Endothelial cell of umbilical vein (primary cell): ENCODE data around the gene PKP3. TPM values are rescaled to one million over a fixed set of nuclear protein-coding genes. Genes with fewer than 3 reads are reported as not detected.

ENCODE experiments used
- BruUV-seq: library from RNA; stranded (reverse); fragments of 400-500 nt; replicated peaks from 2 replicates; lab custom pipeline; 2021; lab: Mats Ljungman, UMichigan
- CTCF ChIA-PET: fragments of 300-600, 350-600 bp; sonication (Branson Sonifier 250); formaldehyde crosslinking; loops from one replicate; lab custom pipeline; 2021; ENCODE audit warnings: antibody characterized with exemption, inconsistent platforms; lab: Charles Lee
- POLR2A ChIA-PET: fragments of 300-600, 350-600 bp; sonication (Branson Sonifier 250); formaldehyde crosslinking; loops from one replicate; lab custom pipeline; 2021; ENCODE audit warnings: antibody characterized with exemption, inconsistent platforms; lab: Charles Lee
- DNase-seq: peaks from one replicate; pipeline ENCODE4 v3.0.0-alpha.2; 2011; ENCODE audit warnings: low read depth, low spot score
- FAIRE-seq: peaks from 2 replicates; lab custom pipeline; 2011; peaks lifted over from hg19 to GRCh38; lab: Jason Lieb, UNC
- H2AFZ ChIP-seq: 2 replicates; pipeline ENCODE4 v1.6.0; 2012; ENCODE audit warnings: low read depth, low read length, control low read depth, inconsistent platforms
- H3K27ac ChIP-seq: 2 replicates; pipeline ENCODE4 v1.5.1; 2011; ENCODE audit warnings: low read depth, mild to moderate bottlenecking, control low read depth, low read length, moderate library complexity; ENCODE audit not compliant: insufficient read depth
- H3K27me3 ChIP-seq, 2 experiments: 2 replicates each; pipeline versions ENCODE4 v1.6.0 to v1.6.1; 2011; ENCODE audit warnings: low read length in 2 of 2, mixed read lengths in 1 of 2; ENCODE audit not compliant: control insufficient read depth in 2 of 2, insufficient read depth in 2 of 2
- H3K36me3 ChIP-seq, 2 experiments: 2 replicates in 1 of 2; 3 replicates in 1 of 2; pipeline ENCODE4 v1.5.1; 2011; ENCODE audit warnings: low read length in 2 of 2, mild to moderate bottlenecking in 1 of 2, moderate library complexity in 1 of 2; ENCODE audit not compliant: control insufficient read depth in 2 of 2, insufficient read depth in 2 of 2; ENCODE audit errors: extremely low read depth in 1 of 2
- H3K4me1 ChIP-seq: 3 replicates; pipeline ENCODE4 v1.5.1; 2011; ENCODE audit warnings: mild to moderate bottlenecking, low read length; ENCODE audit not compliant: control insufficient read depth, insufficient read depth; ENCODE audit errors: extremely low read depth
- H3K4me2 ChIP-seq: 2 replicates; pipeline ENCODE4 v1.6.1; 2011; ENCODE audit warnings: low read length, control low read depth, mixed read lengths; ENCODE audit not compliant: insufficient read depth
- H3K4me3 ChIP-seq, 3 experiments: fragments of 200-600 bp in 1 of 3; sonication (generic), shearing (Covaris generic) in 1 of 3; replicated peaks in 1 of 3; 2 replicates each; pipeline ENCODE4 v1.5.1; 2011 to 2016; ENCODE audit warnings: control low read depth in 3 of 3, low read length in 3 of 3, mild to moderate bottlenecking in 2 of 3, inconsistent platforms in 1 of 3, low read depth in 1 of 3, moderate library complexity in 1 of 3; ENCODE audit not compliant: insufficient read depth in 1 of 3
- H3K79me2 ChIP-seq: 2 replicates; pipeline ENCODE4 v1.6.0; 2012; ENCODE audit warnings: low read length, inconsistent platforms; ENCODE audit not compliant: control insufficient read depth, insufficient read depth
- H3K9ac ChIP-seq: replicated peaks from 2 replicates; pipeline ENCODE3; 2011; ENCODE audit warnings: low read length, control low read depth; ENCODE audit not compliant: insufficient read depth; ENCODE audit errors: extremely low read depth
- H3K9me1 ChIP-seq: replicated peaks from 3 replicates; pipeline ENCODE4 v1.6.0; 2011; ENCODE audit warnings: mild to moderate bottlenecking, low read length; ENCODE audit not compliant: control insufficient read depth, insufficient read depth; ENCODE audit errors: extremely low read depth
- H3K9me3 ChIP-seq: replicated peaks from 2 replicates; pipeline ENCODE4 v1.5.1; 2012; ENCODE audit warnings: low read length, inconsistent platforms; ENCODE audit not compliant: control insufficient read depth, insufficient read depth
- H4K20me1 ChIP-seq: replicated peaks from 2 replicates; pipeline ENCODE3; 2011; ENCODE audit warnings: mild to moderate bottlenecking, low read length; ENCODE audit not compliant: control insufficient read depth, insufficient read depth; ENCODE audit errors: extremely low read depth
- EZH2 ChIP-seq: IDR thresholded peaks from 2 replicates; pipeline ENCODE4 v1.6.1; 2012; ENCODE audit warnings: borderline replicate concordance, low read depth, mild to moderate bottlenecking, moderate library complexity, low read length, inconsistent platforms; ENCODE audit not compliant: severe bottlenecking
- GATA2 ChIP-seq: IDR thresholded peaks from 2 replicates; pipeline ENCODE4 v1.7.0; 2011; ENCODE audit warnings: low read depth, mild to moderate bottlenecking, moderate library complexity, mixed read lengths, low read length; ENCODE audit not compliant: insufficient read length, insufficient read depth
- dilution Hi-C: fragments of 300-500 bp; cut with MboI; formaldehyde crosslinking; loops from one replicate; pipeline ENCODE4 v1.15.0; 2019; ENCODE audit warnings: low sequenced_read_pairs; ENCODE audit not compliant: extremely low pct_ligation_motif_present
- intact Hi-C: fragments of 100-400 bp; cut with micrococcal nuclease; formaldehyde crosslinking; loops from one replicate; pipeline ENCODE4 v1.10.0; 2022
- polyA plus RNA-seq, 4 experiments: library from polyadenylated mRNA; depleted of rRNA in 3 of 4; stranded (reverse) in 3 of 4; unstranded in 1 of 4; fragments of >200 nt; gene quantifications; 2 replicates each; pipeline versions ENCODE4 v1.2.1 to v1.2.3, GENCODE V29; 2011 to 2012; ENCODE audit warnings: missing spikeins in 1 of 4
- total RNA-seq: library from RNA; stranded (reverse); gene quantifications from 2 replicates; pipeline ENCODE4 v1.2.3, GENCODE V29; 2021
- TF ChIP-seq, protein P1 (sequence below): IDR thresholded peaks from 2 replicates; pipeline ENCODE4 v1.6.1; 2011; ENCODE audit not compliant: insufficient read depth, insufficient read length

Gene PKP3
- total and polyA plus RNA-seq, 2 donors (not counting 3 experiments of a cell fraction or from before 2014, with no cell fraction given): 0.27 to 0.59 TPM

DNA sequence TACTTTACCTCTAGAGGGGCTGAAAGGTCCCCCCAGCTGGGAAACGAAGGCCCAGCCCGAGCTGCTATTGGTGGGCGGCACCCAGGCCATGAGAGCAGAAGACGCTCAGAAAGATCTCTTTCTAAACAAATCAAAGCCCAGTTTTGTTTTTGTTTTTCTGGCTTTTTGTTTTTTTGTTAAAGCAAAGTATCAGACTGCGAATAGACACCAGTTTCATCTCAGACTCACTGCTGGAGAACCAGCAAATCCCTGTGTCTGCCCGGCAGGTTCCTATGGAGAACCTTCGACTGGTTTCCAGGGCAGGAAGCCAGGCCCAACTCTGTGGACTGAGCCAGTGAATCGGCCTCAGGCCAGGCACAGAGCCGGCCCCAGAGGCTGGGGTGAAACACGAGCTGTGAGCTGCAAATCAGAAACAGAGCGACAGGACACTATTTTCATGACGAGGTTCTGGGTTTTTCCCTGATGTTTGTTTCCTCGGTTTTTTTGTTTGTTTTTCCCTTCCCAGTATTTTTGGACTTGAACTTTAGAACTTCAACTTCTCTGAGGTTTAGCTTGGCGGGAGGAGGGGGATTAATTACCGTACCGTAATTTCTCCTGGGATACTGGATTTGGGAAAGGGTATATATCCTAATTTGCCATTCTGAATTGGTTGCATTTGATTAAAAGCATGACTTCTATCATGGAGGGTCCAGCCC, 40.7 kb upstream of the PKP3 start:
- no TSS peak for BruUV-seq
- no peaks in the 10 kb centered on the region for H3K36me3 ChIP-seq
- no peaks in the 10 kb centered on the region for H3K9me1 ChIP-seq
- intact Hi-C loops (no loop called here), dilution Hi-C loops (no loop called here)
- no peaks in the 10 kb centered on the region for H3K9me3 ChIP-seq
- peak overlapping the region; percentile 85 for H2AFZ ChIP-seq
- H3K27ac ChIP-seq: no peak overlapping the region
- H3K4me1 ChIP-seq: peaks cover 8% of the 10 kb centered on the region
- TF ChIP-seq GATA2 (no peak), EZH2 (no peak)
- TF ChIP-seq, protein P1, sequence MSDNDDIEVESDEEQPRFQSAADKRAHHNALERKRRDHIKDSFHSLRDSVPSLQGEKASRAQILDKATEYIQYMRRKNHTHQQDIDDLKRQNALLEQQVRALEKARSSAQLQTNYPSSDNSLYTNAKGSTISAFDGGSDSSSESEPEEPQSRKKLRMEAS: no peak
- H3K27me3 ChIP-seq: no peaks in the 10 kb centered on the region
- CTCF ChIA-PET: no interaction called here
- no peaks in the 10 kb centered on the region for H3K79me2 ChIP-seq
- no peak overlapping the region for H3K4me2 ChIP-seq
- POLR2A ChIA-PET: interaction anchor here (0.5 kb wide), 1 partner anchor 86 kb away, joined by 5 read pairs; no protein-coding TSS in a partner anchor
- no peaks in the 10 kb centered on the region for H4K20me1 ChIP-seq
- H3K9ac ChIP-seq: no peak overlapping the region
- no peak overlapping the region for H3K4me3 ChIP-seq
- FAIRE-seq (no peak), DNase-seq (peak; percentile 49)
